IMR-90 (cell line): Measurements from ENCODE around the gene ATG9B.

Source experiments
- CTCF ChIP-seq: conservative IDR thresholded peaks from 2 replicates; pipeline ENCODE4 v1.5.1; 2012; ENCODE audit warnings: mild to moderate bottlenecking, low read depth, low read length, improper control_type of control experiment
- RFX5 ChIP-seq: IDR thresholded peaks from 2 replicates; pipeline ENCODE4 v1.8.0; 2012; ENCODE audit warnings: low read depth, mild to moderate bottlenecking, low read length, moderate library complexity

GRCh38 chr7:150992833-150993302 is 31.4 kb downstream of the ATG9B start:
- TF ChIP-seq CTCF (no peak), RFX5 (no peak)
